NCI-H146 treated with DMSO at 0.1 percent for 48 hours (cell line): ENCODE results near the gene KCNQ1.

Source experiments
- DNase-seq: peaks from one replicate; lab custom pipeline; 2025; ENCODE audit not compliant: unreplicated experiment; lab: John Stamatoyannopoulos, UW

Gene KCNQ1

GRCh38 chr11:2769409-2770095 is 324.7 kb downstream of the KCNQ1 start:
- no peak for DNase-seq

GRCh38 chr11:2770096-2770751 is 325.4 kb downstream of the KCNQ1 start:
- no peak for DNase-seq

DNA sequence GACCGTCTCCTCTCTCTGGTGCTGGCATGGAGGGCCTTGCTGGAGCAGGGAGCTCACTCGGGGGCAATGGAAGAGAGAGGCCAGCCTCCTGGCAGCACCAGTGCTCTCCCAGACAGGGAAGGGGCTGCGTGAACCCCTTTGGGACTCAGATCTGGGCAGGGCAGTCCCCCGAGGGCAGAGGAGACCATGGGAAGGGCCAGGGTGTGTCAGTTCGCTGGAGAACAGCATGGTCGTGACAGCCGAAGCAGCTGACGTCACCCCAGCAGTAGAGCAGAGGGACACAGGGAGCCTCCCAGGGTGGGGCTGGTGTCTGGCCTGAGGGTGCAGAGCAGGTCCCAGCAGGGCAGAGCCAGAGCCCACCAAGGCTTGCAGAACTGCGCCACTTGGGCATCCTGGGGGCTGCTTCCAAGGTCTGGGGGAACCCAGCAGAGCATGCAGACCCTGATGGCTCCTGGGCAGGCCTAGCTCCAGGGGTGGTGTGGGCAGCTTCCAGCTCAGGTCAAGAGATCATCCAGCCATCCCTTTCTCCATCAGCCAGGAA is 326.0 kb downstream of the KCNQ1 start:
- no peak for DNase-seq

GRCh38 chr11:2771758-2772466 is 327.1 kb downstream of the KCNQ1 start:
- DNase-seq = no peak

DNA sequence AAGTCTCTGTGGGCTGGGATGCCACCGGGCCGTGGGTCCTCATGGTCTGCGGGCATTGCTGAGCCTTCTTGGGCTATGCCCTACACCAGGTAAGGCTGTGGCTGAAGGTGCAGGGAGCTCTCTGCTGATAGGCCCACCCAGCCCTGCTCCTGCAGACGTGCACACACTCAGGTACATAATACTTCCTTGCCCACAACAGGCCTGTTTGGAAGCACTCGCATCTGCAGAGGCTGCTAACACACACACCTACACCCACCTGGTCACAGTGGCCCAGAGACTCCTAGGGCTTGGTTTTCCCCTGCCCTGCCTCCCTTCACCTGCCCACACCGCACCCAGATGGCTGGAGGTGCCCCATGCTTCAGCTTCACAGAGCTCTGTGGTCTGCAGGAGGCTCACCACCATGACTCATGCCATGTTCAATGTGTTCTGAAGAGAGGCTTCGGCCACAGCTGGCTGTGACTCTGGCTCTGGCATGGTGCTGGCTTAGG is 327.8 kb downstream of the KCNQ1 start:
- no peak for DNase-seq

DNA sequence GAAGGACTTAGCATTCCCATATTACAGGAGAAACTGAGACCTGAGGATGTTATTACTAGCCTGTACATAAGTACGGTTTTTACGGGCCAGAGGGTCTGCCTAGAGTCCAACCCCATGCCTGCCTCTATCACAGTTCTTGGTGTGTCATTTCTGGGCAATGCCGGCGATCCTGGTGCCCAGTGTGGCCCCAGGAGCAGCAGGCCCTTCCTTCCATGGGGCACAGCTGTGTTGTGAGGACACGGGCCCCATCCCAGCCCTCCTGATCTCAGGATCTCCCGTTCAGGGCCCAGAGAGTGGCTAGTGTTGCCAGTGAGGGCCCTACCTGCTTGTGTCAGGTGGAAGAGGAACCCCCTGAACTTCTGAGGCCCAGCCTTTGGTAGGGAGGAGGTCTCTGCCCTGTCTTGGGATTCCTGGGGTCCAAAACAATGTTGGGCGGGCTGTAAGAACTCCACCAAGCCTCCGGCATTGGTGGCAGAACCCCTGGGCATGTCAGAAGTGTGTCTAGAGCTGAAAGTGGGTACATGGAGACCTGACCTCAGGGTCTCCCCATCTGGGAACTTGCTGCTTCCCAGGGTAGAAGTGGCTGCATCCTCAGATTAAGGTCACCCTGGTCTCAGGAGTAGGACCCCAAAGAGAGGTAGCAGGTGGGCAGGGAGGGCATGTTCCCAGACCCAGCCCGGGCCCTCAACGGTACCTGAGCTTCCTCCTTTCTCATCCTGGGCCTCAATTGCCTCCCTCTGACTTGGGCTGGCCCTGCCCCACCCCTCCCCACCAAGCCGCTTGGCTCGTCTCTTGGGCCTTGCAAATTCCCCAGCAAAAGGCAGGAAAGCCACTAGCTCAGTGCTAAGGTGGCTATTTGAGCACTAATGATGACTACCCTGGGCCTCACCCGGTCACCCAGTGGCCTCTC is 329.6 kb downstream of the KCNQ1 start:
- no peak for DNase-seq

GRCh38 chr11:2775083-2775625 is 330.3 kb downstream of the KCNQ1 start:
- DNase-seq = no peak

GRCh38 chr11:2775626-2776350 is 331.0 kb downstream of the KCNQ1 start:
- no peak for DNase-seq

GRCh38 chr11:2776351-2777061 is 331.7 kb downstream of the KCNQ1 start:
- no peak for DNase-seq

DNA sequence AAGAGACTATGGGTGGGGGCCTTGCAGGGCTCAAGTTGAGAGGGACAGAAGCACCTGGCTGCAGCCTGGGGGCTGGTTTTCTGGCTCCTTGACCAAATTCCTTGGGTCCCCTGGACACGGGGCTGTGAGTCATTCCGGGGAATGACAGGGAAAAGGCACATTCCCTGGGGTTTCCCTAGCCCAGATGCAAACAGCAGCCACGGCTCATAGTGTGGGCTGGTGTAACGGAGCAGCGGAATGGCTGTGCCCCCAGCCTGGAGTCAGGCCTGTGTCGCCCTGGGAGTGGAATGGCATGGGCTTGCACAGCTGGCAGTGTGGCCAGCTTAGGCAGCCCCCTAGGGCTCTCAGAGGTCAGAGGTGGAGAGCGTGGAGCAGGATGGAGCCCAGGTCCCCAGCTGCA is 332.6 kb downstream of the KCNQ1 start:
- DNase-seq = no peak

DNA sequence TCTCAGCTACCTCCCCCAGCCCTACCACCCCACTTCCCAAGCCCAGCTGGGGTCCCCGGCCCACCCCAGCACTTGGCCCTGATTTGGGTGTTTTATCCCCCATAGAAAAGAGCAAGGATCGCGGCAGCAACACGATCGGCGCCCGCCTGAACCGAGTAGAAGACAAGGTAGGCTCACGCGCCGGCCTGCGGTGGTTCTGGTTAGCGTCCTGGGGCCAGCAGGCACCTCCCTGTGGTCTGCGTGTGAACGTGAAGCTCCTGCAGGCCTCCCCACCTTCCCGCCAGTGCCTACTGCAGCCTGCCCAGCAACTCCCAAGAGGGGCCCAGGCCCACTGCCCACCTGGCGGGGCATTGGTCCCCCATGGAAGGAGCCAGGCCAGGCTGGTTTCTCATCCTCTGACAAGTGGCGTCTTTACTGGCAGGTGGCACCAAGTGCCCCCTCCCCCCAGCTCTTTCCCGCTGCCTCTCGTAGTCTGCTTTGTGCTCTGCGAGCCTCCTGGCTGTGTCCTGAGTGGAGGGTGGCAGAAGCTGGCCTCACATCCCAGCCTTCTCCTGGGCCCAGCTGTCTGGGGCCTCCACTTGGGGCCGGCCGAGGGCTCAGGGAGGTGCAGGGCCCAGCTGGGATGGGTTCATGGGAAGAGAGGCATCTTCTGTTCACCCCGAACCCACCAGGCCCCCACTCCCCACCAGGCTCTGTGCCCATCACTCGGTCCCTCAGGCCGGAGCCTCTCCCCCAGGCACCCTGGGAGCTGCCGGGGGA is 333.2 kb downstream of the KCNQ1 start:
- no peak for DNase-seq

DNA sequence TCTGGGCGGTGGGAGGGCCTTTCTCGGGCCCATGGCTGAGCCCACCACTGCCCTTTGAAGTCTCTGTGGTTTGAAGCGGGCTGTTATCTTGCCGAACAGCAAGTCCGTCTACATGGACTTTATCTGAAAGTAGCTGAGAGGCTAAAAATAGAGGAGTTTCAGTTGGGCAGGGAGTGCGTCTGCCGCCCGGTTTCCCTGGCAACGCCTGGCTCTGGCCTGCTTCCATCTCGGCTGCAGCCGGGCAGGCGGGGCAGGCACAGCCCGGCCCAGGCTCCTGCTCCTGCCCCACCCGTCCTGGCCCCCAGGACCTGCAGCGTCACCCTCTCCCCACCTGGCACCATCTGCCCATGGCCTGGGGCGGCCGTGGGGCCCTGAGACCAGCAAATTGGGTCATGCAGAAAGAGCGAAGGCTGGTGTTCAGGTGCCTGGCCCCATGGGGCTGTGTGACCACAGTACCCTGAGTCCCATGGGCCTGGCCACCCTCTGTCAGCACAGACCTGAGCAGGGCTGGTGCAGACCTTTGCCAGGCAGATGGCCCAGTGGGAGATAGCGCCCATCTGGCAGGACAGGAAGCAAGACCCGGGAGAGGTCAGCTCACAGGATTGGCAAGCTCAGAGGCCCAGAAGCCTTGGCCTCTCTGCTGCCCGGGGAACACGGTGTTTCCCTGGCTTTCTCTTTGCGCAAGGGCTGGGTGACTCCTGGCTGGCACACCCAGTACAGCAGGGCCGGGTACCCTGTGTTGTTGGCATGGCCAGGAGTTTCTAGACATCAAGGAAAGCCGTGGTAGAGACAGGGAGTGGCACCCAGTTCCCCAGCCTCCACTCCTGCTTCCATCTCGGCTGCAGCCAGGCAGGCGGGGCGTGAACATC is 334.1 kb downstream of the KCNQ1 start:
- no peak for DNase-seq

- no peak for DNase-seq
Observed at GRCh38 chr11:2779499-2779980, 334.7 kb downstream of the KCNQ1 start.

GRCh38 chr11:2779981-2780849 is 335.4 kb downstream of the KCNQ1 start:
- DNase-seq = no peak

- DNase-seq = no peak
Observed at GRCh38 chr11:2780850-2781407, 336.1 kb downstream of the KCNQ1 start.
